ENCODE results near the gene ZGRF1.
"Not testable (repeated sequence)": the region's sequence is repeated elsewhere in the genome, so short reads cannot be mapped to it uniquely, and the experiment has no call there.

ZGRF1 gene

GRCh38 chr4:112510291-112511092 lies 126.2 kb downstream of the ZGRF1 start:
- CTCF ChIA-PET = interaction anchor here (1.6 to 3.7 kb wide), 2 partner anchors 12 to 182 kb away, joined by 3 to 27 read pairs; no protein-coding TSS in a partner anchor
- no peak for TF ChIP-seq CTCF (IDR thresholded peaks at IDR 0.05; ENCODE audit: insufficient read depth, low read length, missing control alignments)
- no peak overlapping the region for H3K4me3 ChIP-seq (ENCODE audit: low read depth, low read length)
- POLR2A ChIA-PET = no interaction called here
- DNase-seq (ENCODE audit: low read depth, low spot score) = no peak

- CTCF ChIA-PET = interaction anchor here (3.7 kb wide), 1 partner anchor 13 kb away, joined by 27 read pairs; no protein-coding TSS in a partner anchor
- no peak overlapping the region; the same call in 1 of the 2 replicates for H3K4me3 ChIP-seq (ENCODE audit: low read depth, low read length)
These were observed 127.2 kb downstream of the ZGRF1 start for GRCh38 chr4:112509243-112510141.

GRCh38 chr4:112508356-112508755 lies 128.4 kb downstream of the ZGRF1 start:
- no peak for DNase-seq (ENCODE audit: low read depth, low spot score)
- ChIA-PET CTCF (no interaction called here), POLR2A (no interaction called here)
- TF ChIP-seq CTCF (IDR thresholded peaks at IDR 0.05; ENCODE audit: insufficient read depth, low read length, missing control alignments) = no peak
- no peak overlapping the region for H3K4me3 ChIP-seq (ENCODE audit: low read depth, low read length)

More at GRCh38 chr4:112509243-112510141, 127.2 kb downstream of the ZGRF1 start:
- POLR2A ChIA-PET = no interaction called here
- TF ChIP-seq CTCF (IDR thresholded peaks at IDR 0.05; ENCODE audit: insufficient read depth, low read length, missing control alignments) = no peak
- no peak for DNase-seq (ENCODE audit: low read depth, low spot score)

- TF ChIP-seq CTCF (IDR thresholded peaks at IDR 0.05; ENCODE audit: insufficient read depth, low read length, missing control alignments) = no peak
- H3K4me3 ChIP-seq (ENCODE audit: low read depth, low read length) = no peak overlapping the region
- DNase-seq (ENCODE audit: low read depth, low spot score) = no peak
- ChIA-PET CTCF (interaction anchor here (2.6 kb wide), 1 partner anchor 177 kb away, joined by 9 read pairs; no protein-coding TSS in a partner anchor), POLR2A (no interaction called here)
These were observed 131.9 kb downstream of the ZGRF1 start for GRCh38 chr4:112504807-112505206.

GRCh38 chr4:112502871-112503270 lies 133.8 kb downstream of the ZGRF1 start:
- H3K4me3 ChIP-seq (ENCODE audit: low read depth, low read length) = no peak overlapping the region
- TF ChIP-seq CTCF (IDR thresholded peaks at IDR 0.05; ENCODE audit: insufficient read depth, low read length, missing control alignments) = no peak
- ChIA-PET POLR2A (no interaction called here), CTCF (interaction anchor here (1.3 to 2.6 kb wide), 2 partner anchors 175 to 403 kb away, joined by 3 to 9 read pairs; no protein-coding TSS in a partner anchor)
- DNase-seq (ENCODE audit: low read depth, low spot score) = no peak

GRCh38 chr4:112492321-112492720 lies 144.4 kb downstream of the ZGRF1 start:
- ChIA-PET CTCF (no interaction called here), POLR2A (no interaction called here)
- TF ChIP-seq CTCF (IDR thresholded peaks at IDR 0.05; ENCODE audit: insufficient read depth, low read length, missing control alignments) = no peak
- DNase-seq (ENCODE audit: low read depth, low spot score) = no peak
- no peak overlapping the region for H3K4me3 ChIP-seq (ENCODE audit: low read depth, low read length)

GRCh38 chr4:112490808-112491207 lies 145.9 kb downstream of the ZGRF1 start:
- H3K4me3 ChIP-seq (ENCODE audit: low read depth, low read length); POLR2A ChIA-PET; CTCF ChIA-PET; DNase-seq (ENCODE audit: low read depth, low spot score): not testable (repeated sequence)
